Stimulated activated CD4-positive, alpha-beta T cell treated with anti-CD3 and anti-CD28 coated beads, Interleukin-4, amount 100 ng/mL, for 48 hours (primary cell): ENCODE data around the gene PLIN3.
"Not testable (repeated sequence)": the region's sequence is repeated elsewhere in the genome, so short reads cannot be mapped to it uniquely, and the experiment has no call there.

ENCODE experiments used
- DNase-seq, 2 donors: peaks; one replicate each; pipeline ENCODE4 v3.0.0-alpha.2; 2020; ENCODE audit warnings: low read depth in 2 of 2

PLIN3 gene

GRCh38 chr19:4891066-4891465 lies 23.6 kb upstream of the PLIN3 start:
- DNase-seq, result no peak

DNA sequence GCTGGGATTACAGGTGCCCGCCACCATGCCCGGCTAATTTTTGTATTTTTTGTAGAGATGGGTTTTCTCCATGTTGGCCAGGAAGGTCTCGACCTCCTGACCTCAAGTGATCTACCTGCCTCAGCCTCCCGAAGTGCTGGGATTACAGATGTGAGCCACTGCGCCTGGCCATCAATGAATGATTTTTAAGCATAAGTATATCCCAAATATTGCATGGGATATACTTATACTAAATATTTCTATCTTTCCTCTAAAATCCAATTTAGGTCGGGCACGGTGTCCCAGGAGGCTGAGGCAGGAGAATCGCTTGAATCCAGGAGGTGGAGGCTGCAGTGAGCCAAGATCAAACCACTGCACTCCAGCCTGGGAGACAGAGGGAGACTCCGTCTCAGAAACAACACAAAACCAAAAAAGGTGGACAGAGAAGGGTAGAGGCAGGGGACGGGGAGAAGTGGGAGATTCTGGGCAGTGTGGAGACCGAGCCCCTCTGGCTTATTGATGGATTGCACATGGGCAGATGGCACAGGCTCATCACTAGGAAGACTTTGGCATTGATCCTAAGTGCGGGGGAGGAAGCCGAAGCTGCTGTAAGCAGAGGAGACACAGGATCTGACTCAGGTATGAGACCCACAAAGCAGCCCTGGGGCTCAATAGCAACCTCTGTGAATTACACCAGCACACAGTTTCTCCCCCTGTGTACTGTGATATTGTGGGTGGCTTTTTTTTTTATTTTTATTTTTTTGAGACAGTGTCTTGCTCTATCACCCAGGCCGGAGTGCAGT lies 21.8 kb upstream of the PLIN3 start:
- no peak for DNase-seq

GRCh38 chr19:4887803-4888202 lies 20.3 kb upstream of the PLIN3 start:
- DNase-seq, result not testable (repeated sequence)

- not testable (repeated sequence) for DNase-seq
These were observed 17.5 kb upstream of the PLIN3 start for GRCh38 chr19:4884993-4885392.

DNA sequence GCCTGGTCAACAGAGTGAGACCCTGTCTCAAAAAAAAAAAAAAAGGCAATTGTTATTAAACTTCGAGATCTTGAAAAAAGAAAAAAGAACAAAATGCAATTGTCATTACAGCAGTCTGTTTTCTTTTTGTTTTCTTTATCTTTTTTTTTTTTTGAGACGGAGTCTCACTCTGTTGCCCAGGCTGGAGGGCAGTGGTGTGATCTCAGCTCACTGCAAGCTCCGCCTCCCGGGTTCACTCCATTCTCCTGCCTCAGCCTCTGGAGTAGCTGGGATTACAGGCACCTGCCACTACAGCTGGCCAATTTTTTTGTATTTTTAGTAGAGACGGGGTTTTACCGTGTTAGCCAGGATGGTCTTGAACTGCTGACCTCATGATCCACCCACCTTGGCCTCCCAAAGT lies 15.4 kb upstream of the PLIN3 start:
- not testable (repeated sequence) for DNase-seq

DNA sequence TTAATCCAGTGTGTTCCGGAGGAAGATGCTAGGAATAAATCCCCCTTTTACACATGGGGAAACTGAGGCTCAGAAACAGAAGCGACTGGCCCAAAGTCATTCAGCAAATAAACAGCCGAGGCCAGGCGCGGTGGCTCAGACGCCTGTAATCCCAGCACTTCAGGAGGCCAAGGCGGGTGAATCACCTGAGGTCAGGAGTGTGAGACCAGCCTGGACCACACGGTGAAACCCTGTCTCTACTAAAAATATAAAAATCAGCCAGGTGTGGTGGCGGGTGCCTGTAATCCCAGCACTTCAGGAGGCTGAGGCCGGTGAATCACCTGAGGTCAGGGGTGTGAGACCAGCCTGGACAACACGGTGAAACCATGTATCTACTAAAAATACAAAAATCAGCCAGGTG lies 11.6 kb upstream of the PLIN3 start:
- DNase-seq, result no peak

- DNase-seq, result no peak
These were observed 11.1 kb upstream of the PLIN3 start for GRCh38 chr19:4878491-4878968.

DNA sequence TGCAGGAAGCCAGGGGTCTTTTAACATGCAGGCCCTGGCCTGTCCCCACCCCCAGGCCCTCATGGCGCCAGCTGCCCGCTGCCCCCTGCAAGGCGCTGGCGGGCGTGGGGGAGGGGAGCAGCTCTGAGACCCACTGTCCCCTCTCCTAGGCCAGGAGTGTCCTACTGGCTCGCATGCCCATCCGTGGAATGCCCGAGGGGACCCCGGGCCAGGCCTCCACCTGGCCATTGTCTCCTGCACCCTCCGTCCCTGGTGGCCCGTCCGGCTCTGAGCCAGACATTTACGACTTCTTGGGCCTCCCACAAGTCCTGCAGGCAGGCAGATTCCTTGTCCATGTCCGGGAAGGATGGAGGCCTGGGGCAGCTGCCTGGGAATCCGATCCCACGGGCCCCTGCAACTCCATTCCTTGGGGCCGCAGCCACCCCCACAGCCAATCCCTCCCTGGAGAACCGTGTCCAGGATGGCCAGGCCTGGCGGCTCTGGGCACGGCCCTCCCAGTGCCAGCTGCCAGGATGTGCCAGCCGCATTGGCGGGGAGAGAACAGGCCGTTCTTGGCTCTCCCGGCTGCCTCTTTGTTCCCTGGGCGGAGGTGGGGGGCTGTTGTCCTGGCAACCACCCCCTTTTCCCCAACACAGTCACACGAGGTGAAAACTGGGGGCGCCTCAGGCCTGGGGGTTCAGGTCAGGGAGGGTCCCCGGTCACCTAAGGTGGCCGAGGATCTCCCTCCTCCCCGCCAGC lies 10.5 kb upstream of the PLIN3 start:
- DNase-seq, result no peak

DNA sequence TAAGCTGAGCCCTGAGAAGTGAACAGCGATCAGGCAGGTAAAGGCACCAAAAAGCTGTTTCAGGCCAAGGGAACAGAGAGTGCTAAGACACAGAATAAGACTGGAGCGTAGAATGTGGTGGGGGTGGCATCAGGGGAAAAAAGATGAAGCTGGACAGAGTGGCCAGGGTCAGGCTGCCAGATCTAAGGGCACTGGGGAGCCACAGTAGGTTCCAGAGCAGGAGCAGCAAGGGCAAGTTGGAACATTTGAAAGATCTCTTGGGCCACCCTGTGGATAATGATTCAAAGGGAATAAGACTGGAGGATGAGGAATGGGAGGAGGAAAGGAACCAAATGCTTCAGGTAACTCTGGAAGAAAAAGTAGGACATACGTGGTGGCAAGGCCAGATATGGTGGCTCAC lies 6.5 kb upstream of the PLIN3 start:
- DNase-seq, result no peak

GRCh38 chr19:4871711-4872110 lies 4.2 kb upstream of the PLIN3 start:
- DNase-seq, result no peak

DNA sequence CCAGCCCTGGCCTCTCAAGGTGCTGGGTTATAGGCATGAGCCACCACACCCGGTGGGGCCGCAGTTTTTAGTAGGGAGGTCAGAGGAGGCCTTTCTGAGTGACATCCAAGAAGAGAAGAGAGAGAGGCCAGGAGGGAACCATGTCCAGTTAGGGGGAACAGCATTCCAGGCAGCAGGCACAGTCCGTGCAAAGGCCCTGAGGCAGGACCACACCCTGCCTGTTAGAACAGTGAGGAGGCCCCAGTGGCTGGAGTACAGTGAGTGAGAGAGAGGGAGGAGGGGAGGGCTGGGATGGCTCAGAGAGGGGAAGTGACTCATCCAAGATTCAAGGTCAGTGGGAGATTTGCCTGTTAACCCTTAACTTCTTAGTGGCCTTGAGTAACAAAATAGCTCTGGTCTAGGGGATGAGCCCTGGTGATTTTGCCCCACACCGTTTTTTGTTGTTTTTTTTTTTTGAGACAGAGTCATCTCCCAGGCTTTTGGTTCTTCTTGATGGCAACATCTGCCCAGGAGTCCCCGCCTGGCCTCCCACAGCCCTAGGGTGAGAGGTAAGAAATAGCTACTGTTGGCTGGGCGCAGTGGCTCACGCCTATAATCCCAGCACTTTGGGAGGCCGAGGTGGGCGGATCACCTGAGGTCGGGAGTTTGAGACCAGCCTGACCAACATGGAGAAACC lies 2.7 kb upstream of the PLIN3 start:
- peak in 1 of 2 donors; percentile 30 for DNase-seq

DNA sequence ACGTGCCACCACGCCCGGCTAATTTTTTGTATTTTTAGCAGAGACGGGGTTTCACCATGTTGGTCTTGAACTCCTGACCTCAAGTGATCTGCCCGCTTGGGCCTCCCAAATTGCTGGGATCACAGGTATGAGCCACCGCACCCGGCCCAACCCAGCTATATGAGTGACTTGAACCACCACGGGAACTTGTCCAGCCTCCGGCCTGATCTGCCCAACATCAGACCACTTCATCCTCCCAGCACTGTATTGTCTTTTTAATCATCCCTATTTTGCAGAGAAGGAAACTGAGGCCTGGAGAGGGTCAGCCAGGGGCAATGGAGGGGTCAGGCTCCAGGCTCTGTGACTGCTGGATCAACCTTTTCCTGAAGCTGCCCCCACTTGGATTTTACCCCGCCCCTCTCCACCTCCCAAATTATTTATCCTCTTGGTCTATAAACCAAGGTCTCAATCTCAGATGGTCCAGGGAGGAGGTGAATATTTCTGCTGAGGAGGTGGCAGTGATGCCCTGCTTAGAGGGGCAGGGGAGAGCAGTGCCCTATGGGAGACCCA lies 893 bp upstream of the PLIN3 start:
- DNase-seq, result no peak

- peak; percentile 28 to 38 for DNase-seq
These were observed 657 bp downstream of the PLIN3 start for GRCh38 chr19:4866595-4867424.

DNA sequence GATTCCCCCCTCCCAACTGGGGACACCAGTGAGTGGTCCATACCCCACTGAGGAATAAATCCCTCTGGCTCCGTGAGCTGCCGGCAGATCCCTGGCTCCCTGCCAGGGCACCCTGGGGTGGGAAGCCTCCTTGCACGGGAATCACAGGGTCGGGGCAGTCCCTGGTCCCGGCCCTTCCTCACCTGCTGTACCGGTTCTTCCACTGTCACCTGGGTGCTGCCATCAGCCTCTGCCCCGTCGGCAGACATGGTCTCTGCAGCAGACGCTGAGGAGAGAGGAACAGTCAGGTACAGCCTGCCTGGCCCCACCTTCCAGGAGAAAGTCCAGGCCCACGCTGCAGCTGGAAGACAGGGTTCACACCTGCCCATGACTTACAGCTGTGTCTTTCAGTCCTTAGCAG lies 6.3 kb downstream of the PLIN3 start:
- DNase-seq, result no peak

GRCh38 chr19:4859697-4860096 lies 7.8 kb downstream of the PLIN3 start:
- no peak for DNase-seq

DNA sequence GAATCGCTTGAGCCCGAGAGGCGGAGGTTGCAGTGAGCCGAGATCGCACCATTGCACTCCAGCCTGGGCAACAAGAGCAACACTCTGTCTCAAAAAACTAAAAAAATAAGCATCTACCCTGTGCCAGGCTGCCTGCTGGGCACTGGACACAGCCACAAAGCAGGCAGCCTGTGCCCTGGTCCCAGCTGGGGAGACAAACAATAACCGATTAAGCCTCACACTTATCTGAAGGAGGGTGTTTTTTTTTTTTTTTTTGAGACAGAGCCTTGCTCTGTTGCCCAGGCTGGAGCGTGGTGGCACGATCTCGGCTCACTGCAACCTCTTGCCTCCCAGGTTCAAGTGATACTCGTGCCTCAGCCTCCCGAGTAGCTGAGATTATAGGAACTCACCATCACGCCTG lies 11.0 kb downstream of the PLIN3 start:
- DNase-seq, result not testable (repeated sequence)

- not testable (repeated sequence) for DNase-seq
These were observed 14.0 kb downstream of the PLIN3 start for GRCh38 chr19:4853506-4853905.

GRCh38 chr19:4852484-4852883 lies 15.0 kb downstream of the PLIN3 start:
- DNase-seq, result no peak

GRCh38 chr19:4851551-4852290 lies 15.7 kb downstream of the PLIN3 start:
- peak; percentile 70 to 72 for DNase-seq

- no peak for DNase-seq
These were observed 18.4 kb downstream of the PLIN3 start for GRCh38 chr19:4849019-4849418.
